Stimulated activated CD4-positive, alpha-beta T cell treated with anti-CD3 and anti-CD28 coated beads, Interleukin-1b, Interleukin-23, amount 100 ng/mL, for 1 hour (primary cell): ENCODE measurements around the gene ELF3.
"Not testable (repeated sequence)": the region's sequence is repeated elsewhere in the genome, so short reads cannot be mapped to it uniquely, and the experiment has no call there.

Source experiments
- DNase-seq, 2 donors: peaks; one replicate each; pipeline ENCODE4 v3.0.0-alpha.2; 2020; ENCODE audit warnings: low read depth in 2 of 2

ELF3 gene

DNA sequence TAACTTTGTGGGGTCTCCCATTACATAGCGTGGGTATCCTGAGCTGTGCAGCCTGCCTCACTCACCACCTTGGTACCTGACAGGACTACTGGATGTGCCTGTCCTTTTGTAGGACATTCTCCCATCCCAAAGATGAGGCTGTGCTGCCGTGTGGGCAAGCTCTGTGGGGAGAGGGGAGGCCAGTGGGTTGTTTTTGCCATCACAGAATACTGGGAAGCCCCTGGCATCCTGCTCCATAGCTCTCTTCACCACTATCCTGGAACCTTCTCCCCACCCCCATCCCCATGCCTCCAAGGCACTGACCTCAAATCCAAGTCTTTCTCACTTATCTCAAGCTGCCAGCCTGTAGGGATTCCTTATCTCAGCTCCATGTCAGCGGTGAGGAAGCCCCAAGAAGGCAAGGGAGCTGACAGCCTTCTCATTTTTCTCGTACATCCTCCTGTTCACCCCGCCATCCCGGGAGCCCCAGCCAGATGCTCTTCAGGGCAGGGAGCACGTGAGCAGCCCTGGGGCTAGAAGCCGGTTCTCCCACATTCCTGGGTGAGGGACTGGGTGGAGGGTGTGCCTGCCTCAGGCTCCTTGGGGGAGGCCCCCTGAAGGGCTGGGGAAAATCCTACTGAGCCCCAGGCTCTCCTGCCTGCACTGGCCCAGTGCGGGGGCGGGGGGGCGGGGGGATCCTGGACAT, 2.4 kb upstream of the ELF3 start:
- no peak for DNase-seq

DNA sequence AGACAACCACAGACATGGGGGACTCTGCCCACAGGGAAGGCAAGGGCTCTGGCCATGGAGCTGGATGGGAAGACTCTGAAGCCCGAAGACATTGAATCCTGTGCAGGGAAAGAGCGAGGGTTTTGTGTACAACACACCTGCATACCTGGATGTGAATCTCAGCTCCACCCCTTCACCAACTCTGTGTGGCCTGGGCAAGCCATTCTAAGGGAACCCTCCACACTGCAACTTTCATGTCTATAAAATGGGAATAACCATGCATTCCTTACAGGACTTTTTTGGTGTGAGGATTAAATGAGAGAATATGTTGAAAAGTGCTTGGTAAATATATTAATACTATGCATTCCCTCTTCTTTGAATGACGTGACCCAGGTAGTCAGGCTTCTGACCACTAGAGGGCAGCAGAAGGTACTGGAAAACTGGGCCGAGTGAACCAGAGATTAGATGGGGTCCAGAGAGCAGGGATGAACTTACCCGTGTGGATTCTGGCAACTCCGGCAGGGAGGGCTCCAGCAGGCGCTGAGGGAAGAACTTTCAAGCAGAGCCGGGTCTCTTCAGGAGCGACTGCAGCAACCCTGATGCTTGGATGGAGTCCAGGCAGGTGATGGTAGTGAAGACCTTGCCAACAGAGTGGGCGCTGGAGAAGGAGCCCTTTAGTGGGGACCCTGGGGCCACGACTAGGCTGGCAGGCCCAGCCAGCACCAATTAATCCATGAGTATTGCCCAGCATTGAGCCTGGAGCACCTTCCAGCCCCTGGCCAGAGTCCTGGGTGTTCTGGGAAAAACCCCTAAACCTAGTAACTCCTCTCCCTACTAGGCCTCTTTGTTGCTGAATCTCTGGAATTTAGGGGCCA, 834 bp upstream of the ELF3 start:
- DNase-seq = peak; percentile 11 to 38

DNA sequence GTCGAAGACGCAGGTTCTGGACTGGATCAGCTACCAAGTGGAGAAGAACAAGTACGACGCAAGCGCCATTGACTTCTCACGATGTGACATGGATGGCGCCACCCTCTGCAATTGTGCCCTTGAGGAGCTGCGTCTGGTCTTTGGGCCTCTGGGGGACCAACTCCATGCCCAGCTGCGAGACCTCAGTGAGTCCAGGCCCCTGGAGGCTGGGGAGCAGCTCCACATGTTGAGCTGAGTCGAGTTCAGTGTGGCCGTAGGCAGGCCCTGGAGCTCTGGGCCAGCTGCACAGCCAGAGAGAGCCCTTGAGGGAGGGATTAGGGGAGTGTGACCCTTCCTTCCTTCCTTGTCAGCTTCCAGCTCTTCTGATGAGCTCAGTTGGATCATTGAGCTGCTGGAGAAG, 1.6 kb downstream of the ELF3 start:
- DNase-seq = no peak

DNA sequence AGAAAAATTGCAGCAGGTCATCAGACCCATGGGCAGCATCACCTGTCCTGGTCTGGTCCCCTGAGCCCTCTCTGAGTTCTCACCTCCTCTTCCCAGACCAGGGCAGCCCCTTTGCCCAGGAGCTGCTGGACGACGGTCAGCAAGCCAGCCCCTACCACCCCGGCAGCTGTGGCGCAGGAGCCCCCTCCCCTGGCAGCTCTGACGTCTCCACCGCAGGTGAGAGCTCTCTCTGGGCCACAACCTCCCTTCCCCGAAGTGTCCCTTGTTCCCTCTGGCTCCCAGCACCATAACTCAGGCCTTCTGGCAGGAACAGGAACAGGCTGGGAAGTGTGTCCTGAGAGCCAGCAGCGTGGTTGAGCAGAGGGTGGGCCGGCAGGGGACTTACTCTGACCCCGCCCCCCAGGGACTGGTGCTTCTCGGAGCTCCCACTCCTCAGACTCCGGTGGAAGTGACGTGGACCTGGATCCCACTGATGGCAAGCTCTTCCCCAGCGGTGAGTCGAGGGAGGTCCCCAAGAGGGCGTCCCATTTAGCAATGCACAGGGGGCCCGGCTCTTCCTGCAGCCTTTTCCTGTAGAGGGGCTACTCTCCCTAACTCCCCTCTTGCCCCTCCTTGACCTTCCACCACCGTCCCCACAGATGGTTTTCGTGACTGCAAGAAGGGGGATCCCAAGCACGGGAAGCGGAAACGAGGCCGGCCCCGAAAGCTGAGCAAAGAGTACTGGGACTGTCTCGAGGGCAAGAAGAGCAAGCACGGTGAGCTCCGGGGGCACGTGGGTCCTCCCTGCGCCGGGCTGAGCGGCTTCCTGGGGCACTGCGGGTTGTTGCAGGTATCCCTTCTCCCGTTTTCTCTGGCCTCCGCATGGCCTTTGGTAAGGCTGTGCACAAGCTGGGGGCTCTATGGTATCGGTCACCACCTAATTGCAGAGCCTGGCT, 2.4 kb downstream of the ELF3 start:
- DNase-seq = no peak

DNA sequence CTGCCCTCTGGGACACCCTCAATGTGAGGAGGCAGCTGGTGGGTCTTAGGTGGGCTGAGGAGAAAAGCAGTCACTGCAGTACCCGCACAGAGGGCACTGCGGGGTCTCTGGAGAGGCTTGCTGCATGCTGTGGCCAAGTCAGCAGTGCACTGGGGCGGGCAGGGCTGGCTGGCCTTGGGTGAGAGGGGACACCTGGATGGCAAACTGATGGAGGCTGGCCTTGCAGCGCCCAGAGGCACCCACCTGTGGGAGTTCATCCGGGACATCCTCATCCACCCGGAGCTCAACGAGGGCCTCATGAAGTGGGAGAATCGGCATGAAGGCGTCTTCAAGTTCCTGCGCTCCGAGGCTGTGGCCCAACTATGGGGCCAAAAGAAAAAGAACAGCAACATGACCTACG, 3.2 kb downstream of the ELF3 start:
- DNase-seq = no peak

DNA sequence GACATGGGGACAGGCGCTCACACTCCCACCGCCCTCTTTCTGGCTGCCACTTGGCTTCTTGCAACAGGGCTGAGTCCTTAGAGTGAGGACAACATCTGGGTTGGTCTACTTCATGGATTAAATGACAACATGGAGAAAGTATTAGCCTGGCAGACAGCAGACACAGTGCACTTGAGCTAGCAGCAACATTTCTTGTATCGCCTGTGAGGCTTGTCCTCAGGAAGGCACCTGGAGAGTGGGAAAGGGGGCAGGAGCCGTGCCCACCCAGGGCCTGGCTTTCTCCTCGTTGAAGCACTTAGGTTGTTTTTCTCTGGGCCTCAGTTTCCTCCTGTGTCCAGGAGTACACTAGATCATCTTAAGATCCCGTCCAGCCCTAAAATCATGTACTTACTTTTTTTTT, 3.7 kb downstream of the ELF3 start:
- DNase-seq = no peak

- no peak for DNase-seq
These were observed 4.7 kb downstream of the ELF3 start for GRCh38 chr1:202014915-202015661.

DNA sequence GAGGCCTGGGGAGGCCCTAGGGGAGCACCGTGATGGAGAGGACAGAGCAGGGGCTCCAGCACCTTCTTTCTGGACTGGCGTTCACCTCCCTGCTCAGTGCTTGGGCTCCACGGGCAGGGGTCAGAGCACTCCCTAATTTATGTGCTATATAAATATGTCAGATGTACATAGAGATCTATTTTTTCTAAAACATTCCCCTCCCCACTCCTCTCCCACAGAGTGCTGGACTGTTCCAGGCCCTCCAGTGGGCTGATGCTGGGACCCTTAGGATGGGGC, 5.2 kb downstream of the ELF3 start:
- no peak for DNase-seq

DNA sequence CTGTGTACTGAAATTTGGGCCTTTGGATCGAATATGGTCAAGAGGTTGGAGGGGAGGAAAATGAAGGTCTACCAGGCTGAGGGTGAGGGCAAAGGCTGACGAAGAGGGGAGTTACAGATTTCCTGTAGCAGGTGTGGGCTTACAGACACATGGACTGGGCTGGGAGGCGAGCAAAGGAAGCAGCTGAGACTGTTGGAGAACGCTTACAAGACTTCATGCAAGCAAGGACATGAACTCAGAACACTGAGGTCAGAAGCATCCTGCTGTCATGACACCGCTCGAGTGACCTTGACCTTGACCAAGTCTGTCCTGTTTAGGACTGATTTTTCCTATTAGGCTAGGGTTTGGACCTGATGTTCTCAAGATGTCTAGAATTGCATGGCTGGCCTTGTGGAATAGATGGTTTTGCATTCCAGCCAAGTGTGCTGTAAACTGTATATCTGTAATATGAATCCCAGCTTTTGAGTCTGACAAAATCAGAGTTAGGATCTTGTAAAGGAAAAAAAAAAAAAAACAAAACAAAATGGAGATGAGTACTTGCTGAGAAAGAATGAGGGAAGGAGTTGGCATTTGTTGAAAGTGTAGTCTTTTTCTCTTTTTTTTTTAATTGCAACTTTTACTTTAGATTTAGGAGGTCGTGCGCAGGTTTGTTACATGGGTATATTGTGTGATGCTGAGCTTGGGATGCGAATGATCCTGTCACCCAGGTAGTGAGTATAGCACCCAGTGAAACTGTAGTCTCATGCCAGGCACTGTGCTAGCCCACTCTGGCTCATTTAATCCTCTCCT, 5.8 kb downstream of the ELF3 start:
- DNase-seq = no peak

- DNase-seq = no peak
These were observed 6.7 kb downstream of the ELF3 start for GRCh38 chr1:202016811-202017748.

- no peak for DNase-seq
These were observed 7.5 kb downstream of the ELF3 start for GRCh38 chr1:202017749-202018467.

GRCh38 chr1:202018468-202019234, 8.3 kb downstream of the ELF3 start:
- no peak for DNase-seq

DNA sequence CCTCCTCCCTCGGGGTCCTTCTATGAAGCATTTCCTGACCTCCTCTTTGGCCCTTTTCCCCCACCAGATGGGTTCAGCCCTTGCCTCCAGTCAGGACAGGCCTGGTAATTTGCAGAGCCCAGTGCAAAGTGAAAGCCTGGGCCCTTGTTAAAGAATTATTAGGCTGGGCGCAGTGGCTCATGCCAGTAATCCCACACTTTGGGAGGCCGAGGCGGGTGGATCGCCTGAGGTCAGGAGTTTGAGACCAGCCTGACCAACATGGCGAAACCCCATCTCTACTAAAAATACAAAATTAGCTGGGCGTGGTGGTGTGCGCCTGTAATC, 8.8 kb downstream of the ELF3 start:
- not testable (repeated sequence) for DNase-seq

DNA sequence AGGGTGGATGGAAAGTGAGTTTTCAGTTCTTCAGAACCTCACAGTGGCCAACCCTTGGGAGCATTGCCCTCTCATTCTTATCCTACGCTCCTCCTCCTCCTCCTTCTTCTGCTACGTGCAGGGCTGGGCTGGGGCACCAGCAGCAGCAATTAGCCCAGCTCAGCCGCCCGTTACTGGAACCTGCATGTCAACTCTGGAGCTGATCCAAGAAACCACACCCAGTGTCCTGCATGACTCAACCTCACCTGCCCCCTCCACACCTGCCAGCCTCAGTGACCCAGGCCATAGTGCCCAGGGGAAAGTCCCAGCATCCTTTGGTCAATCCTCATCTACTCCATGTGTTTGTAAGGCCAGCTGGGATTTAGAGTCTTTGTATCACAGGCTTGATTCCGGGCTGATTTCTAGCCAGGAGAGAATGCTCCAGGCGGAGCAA, 12.6 kb downstream of the ELF3 start:
- DNase-seq = no peak

GRCh38 chr1:202029171-202029665, 18.8 kb downstream of the ELF3 start:
- no peak for DNase-seq

GRCh38 chr1:202029727-202030126, 19.3 kb downstream of the ELF3 start:
- no peak for DNase-seq

DNA sequence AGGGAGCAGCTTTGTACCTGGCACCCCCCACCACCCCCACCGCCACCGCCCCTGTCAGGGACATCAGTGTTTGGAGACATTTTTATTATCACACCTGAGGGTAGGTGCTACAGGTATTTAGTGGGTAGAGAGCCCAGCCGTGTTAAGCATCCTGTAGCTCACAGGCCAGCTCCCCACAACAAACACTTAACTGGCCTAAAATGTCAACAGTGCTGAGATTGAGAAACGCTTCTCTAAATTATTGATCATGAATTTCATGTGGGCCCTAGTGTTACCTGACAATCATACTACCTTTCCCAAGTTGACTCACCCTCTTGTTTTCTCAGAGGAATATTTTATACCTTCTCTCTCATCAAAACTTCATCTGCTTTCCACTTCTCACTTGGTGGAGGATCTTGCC, 21.4 kb downstream of the ELF3 start:
- DNase-seq = no peak

GRCh38 chr1:202034149-202034682, 23.8 kb downstream of the ELF3 start:
- no peak for DNase-seq
